Mucosa of stomach (tissue), 1 donor: ENCODE results near the gene GNAZ.

Experiments used
- H3K27me3 ChIP-seq: one replicate; pipeline ENCODE4 v1.7.0; 2013; ENCODE audit warnings: mild to moderate bottlenecking, low read length; ENCODE audit not compliant: control insufficient read depth, insufficient read depth
- H3K36me3 ChIP-seq: one replicate; pipeline ENCODE4 v1.7.0; 2013; ENCODE audit warnings: low read length; ENCODE audit not compliant: control insufficient read depth, insufficient read depth
- H3K4me1 ChIP-seq: one replicate; pipeline ENCODE4 v1.7.0; 2013; ENCODE audit warnings: mild to moderate bottlenecking, low read length; ENCODE audit not compliant: control insufficient read depth, insufficient read depth
- H3K4me3 ChIP-seq: one replicate; pipeline ENCODE4 v1.7.0; 2013; ENCODE audit warnings: low read length
- H3K9ac ChIP-seq: one replicate; pipeline ENCODE4 v1.7.0; 2013; ENCODE audit warnings: mild to moderate bottlenecking, low read length, moderate library complexity
- H3K9me3 ChIP-seq: one replicate; pipeline ENCODE4 v1.7.0; 2013; ENCODE audit warnings: mild to moderate bottlenecking, low read length, moderate library complexity; ENCODE audit not compliant: control insufficient read depth
- donor health status: Pancreatic carcinoma.

The GNAZ gene

GRCh38 chr22:23104187-23104971, 34.1 kb downstream of the GNAZ start:
- H3K9me3 ChIP-seq, result no peaks in the 10 kb centered on the region
- H3K4me3 ChIP-seq, result no peak overlapping the region
- no peak overlapping the region for H3K9ac ChIP-seq
- H3K4me1 ChIP-seq, result peaks cover 21% of the 10 kb centered on the region
- H3K36me3 ChIP-seq, result no peaks in the 10 kb centered on the region
- H3K27me3 ChIP-seq, result no peaks in the 10 kb centered on the region

- peaks cover 16% of the 10 kb centered on the region for H3K4me1 ChIP-seq
Measured at GRCh38 chr22:23105304-23105703, 35.0 kb downstream of the GNAZ start.

GRCh38 chr22:23105919-23106318, 35.6 kb downstream of the GNAZ start:
- Histone ChIP-seq H3K4me3 (no peak overlapping the region), H3K36me3 (no peaks in the 10 kb centered on the region), H3K27me3 (no peaks in the 10 kb centered on the region), H3K4me1 (peaks cover 16% of the 10 kb centered on the region), H3K9ac (no peak overlapping the region), H3K9me3 (no peaks in the 10 kb centered on the region)

More at GRCh38 chr22:23105304-23105703, 35.0 kb downstream of the GNAZ start:
- no peaks in the 10 kb centered on the region for H3K27me3 ChIP-seq
- H3K9ac ChIP-seq, result no peak overlapping the region
- no peaks in the 10 kb centered on the region for H3K36me3 ChIP-seq
- no peaks in the 10 kb centered on the region for H3K9me3 ChIP-seq
- H3K4me3 ChIP-seq, result no peak overlapping the region

GRCh38 chr22:23106344-23106743, 36.0 kb downstream of the GNAZ start:
- Histone ChIP-seq H3K9me3 (no peaks in the 10 kb centered on the region), H3K4me1 (peaks cover 16% of the 10 kb centered on the region), H3K27me3 (no peaks in the 10 kb centered on the region), H3K4me3 (no peak overlapping the region), H3K9ac (no peak overlapping the region), H3K36me3 (no peaks in the 10 kb centered on the region)

- no peaks in the 10 kb centered on the region for H3K27me3 ChIP-seq
- no peaks in the 10 kb centered on the region for H3K36me3 ChIP-seq
Measured at GRCh38 chr22:23106906-23107367, 36.6 kb downstream of the GNAZ start.

GRCh38 chr22:23107487-23108248, 37.3 kb downstream of the GNAZ start:
- H3K9me3 ChIP-seq, result no peaks in the 10 kb centered on the region
- H3K4me1 ChIP-seq, result peaks cover 16% of the 10 kb centered on the region
- no peak overlapping the region for H3K4me3 ChIP-seq
- H3K36me3 ChIP-seq, result no peaks in the 10 kb centered on the region
- H3K9ac ChIP-seq, result no peak overlapping the region
- H3K27me3 ChIP-seq, result no peaks in the 10 kb centered on the region

More at GRCh38 chr22:23106906-23107367, 36.6 kb downstream of the GNAZ start:
- H3K4me1 ChIP-seq, result peaks cover 16% of the 10 kb centered on the region
- no peaks in the 10 kb centered on the region for H3K9me3 ChIP-seq
- H3K9ac ChIP-seq, result no peak overlapping the region
- H3K4me3 ChIP-seq, result no peak overlapping the region

- Histone ChIP-seq H3K9me3 (no peaks in the 10 kb centered on the region), H3K36me3 (no peaks in the 10 kb centered on the region), H3K4me1 (peaks cover 21% of the 10 kb centered on the region), H3K27me3 (no peaks in the 10 kb centered on the region), H3K4me3 (no peak overlapping the region), H3K9ac (no peak overlapping the region)
Measured at GRCh38 chr22:23108249-23109078, 38.1 kb downstream of the GNAZ start.

- H3K27me3 ChIP-seq, result no peaks in the 10 kb centered on the region
- no peak overlapping the region for H3K4me3 ChIP-seq
- H3K4me1 ChIP-seq, result peaks cover 21% of the 10 kb centered on the region
- no peak overlapping the region for H3K9ac ChIP-seq
- no peaks in the 10 kb centered on the region for H3K9me3 ChIP-seq
- H3K36me3 ChIP-seq, result no peaks in the 10 kb centered on the region
Measured at GRCh38 chr22:23109079-23109347, 38.7 kb downstream of the GNAZ start.

- Histone ChIP-seq H3K4me3 (no peak overlapping the region), H3K27me3 (no peaks in the 10 kb centered on the region), H3K4me1 (peaks cover 21% of the 10 kb centered on the region), H3K9me3 (no peaks in the 10 kb centered on the region), H3K36me3 (no peaks in the 10 kb centered on the region), H3K9ac (no peak overlapping the region)
Measured at GRCh38 chr22:23109441-23109978, 39.2 kb downstream of the GNAZ start.

GRCh38 chr22:23110190-23110921, 40.0 kb downstream of the GNAZ start:
- peaks cover 21% of the 10 kb centered on the region for H3K4me1 ChIP-seq
- H3K9me3 ChIP-seq, result no peaks in the 10 kb centered on the region
- no peaks in the 10 kb centered on the region for H3K36me3 ChIP-seq
- H3K9ac ChIP-seq, result no peak overlapping the region
- H3K4me3 ChIP-seq, result no peak overlapping the region
- no peaks in the 10 kb centered on the region for H3K27me3 ChIP-seq

GRCh38 chr22:23110922-23111527, 40.7 kb downstream of the GNAZ start:
- Histone ChIP-seq H3K27me3 (no peaks in the 10 kb centered on the region), H3K36me3 (no peaks in the 10 kb centered on the region), H3K9me3 (no peaks in the 10 kb centered on the region), H3K4me1 (peaks cover 20% of the 10 kb centered on the region), H3K4me3 (no peak overlapping the region), H3K9ac (no peak overlapping the region)
